ENCODE results near the gene NRXN3.

NRXN3 gene

GRCh38 chr14:79363291-79363690 is 1193.1 kb downstream of the NRXN3 start:
- CTCF ChIA-PET = no interaction called here
- POLR2A ChIA-PET = interaction anchor here (0.7 kb wide), 2 partner anchors 20 to 191 kb away, joined by 3 to 5 read pairs; no protein-coding TSS in a partner anchor

GRCh38 chr14:79369359-79370332 is 1199.5 kb downstream of the NRXN3 start:
- H3K4me3 ChIP-seq (ENCODE audit: low read depth, low read length) = no peak overlapping the region
- DNase-seq (ENCODE audit: low read depth, low spot score) = peak; percentile 83
- peak; percentile 8 for TF ChIP-seq CTCF (IDR thresholded peaks at IDR 0.05; ENCODE audit: insufficient read depth, low read length, missing control alignments)
- CTCF ChIA-PET = interaction anchor here (0.7 kb wide), 1 partner anchor 60 kb away, joined by 3 read pairs; no protein-coding TSS in a partner anchor
- POLR2A ChIA-PET = interaction anchor here (0.7 kb wide), 1 partner anchor 593 kb away, joined by 3 read pairs; no protein-coding TSS in a partner anchor

More at GRCh38 chr14:79363291-79363690, 1193.1 kb downstream of the NRXN3 start:
- DNase-seq (ENCODE audit: low read depth, low spot score) = no peak
- TF ChIP-seq CTCF (IDR thresholded peaks at IDR 0.05; ENCODE audit: insufficient read depth, low read length, missing control alignments) = no peak
- no peak overlapping the region for H3K4me3 ChIP-seq (ENCODE audit: low read depth, low read length)

- no peak for TF ChIP-seq CTCF (IDR thresholded peaks at IDR 0.05; ENCODE audit: insufficient read depth, low read length, missing control alignments)
- H3K4me3 ChIP-seq (ENCODE audit: low read depth, low read length) = no peak overlapping the region
- no peak for DNase-seq (ENCODE audit: low read depth, low spot score)
- ChIA-PET CTCF (no interaction called here), POLR2A (no interaction called here)
Observed at GRCh38 chr14:79370969-79371368, 1200.8 kb downstream of the NRXN3 start.

GRCh38 chr14:79373451-79373850 is 1203.3 kb downstream of the NRXN3 start:
- CTCF ChIA-PET = interaction anchor here (0.6 kb wide), 1 partner anchor 1523 kb away, joined by 3 read pairs; no protein-coding TSS in a partner anchor
- TF ChIP-seq CTCF (IDR thresholded peaks at IDR 0.05; ENCODE audit: insufficient read depth, low read length, missing control alignments) = no peak
- POLR2A ChIA-PET = no interaction called here
- DNase-seq (ENCODE audit: low read depth, low spot score) = no peak
- no peak overlapping the region for H3K4me3 ChIP-seq (ENCODE audit: low read depth, low read length)

- CTCF ChIA-PET = no interaction called here
- POLR2A ChIA-PET = no interaction called here
- no peak overlapping the region for H3K4me3 ChIP-seq (ENCODE audit: low read depth, low read length)
- no peak for DNase-seq (ENCODE audit: low read depth, low spot score)
- no peak for TF ChIP-seq CTCF (IDR thresholded peaks at IDR 0.05; ENCODE audit: insufficient read depth, low read length, missing control alignments)
Observed at GRCh38 chr14:79375356-79375755, 1205.2 kb downstream of the NRXN3 start.

GRCh38 chr14:79376557-79376956 is 1206.4 kb downstream of the NRXN3 start:
- POLR2A ChIA-PET = no interaction called here
- no peak for DNase-seq (ENCODE audit: low read depth, low spot score)
- no peak for TF ChIP-seq CTCF (IDR thresholded peaks at IDR 0.05; ENCODE audit: insufficient read depth, low read length, missing control alignments)
- no peak overlapping the region for H3K4me3 ChIP-seq (ENCODE audit: low read depth, low read length)
- CTCF ChIA-PET = interaction anchor here (1.4 kb wide), 1 partner anchor 9 kb away, joined by 4 read pairs; no protein-coding TSS in a partner anchor
